GM21619 (cell line): ENCODE data around the gene TIRAP.
"Not testable (repeated sequence)": the region's sequence is repeated elsewhere in the genome, so short reads cannot be mapped to it uniquely, and the experiment has no call there.

Source experiments
- ATAC-seq: cut with Tn5 transposase; IDR thresholded peaks from one replicate; pipeline ENCODE4 v1.9.1; 2021; ENCODE audit not compliant: unreplicated experiment

The TIRAP gene, protein sequence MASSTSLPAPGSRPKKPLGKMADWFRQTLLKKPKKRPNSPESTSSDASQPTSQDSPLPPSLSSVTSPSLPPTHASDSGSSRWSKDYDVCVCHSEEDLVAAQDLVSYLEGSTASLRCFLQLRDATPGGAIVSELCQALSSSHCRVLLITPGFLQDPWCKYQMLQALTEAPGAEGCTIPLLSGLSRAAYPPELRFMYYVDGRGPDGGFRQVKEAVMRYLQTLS

DNA sequence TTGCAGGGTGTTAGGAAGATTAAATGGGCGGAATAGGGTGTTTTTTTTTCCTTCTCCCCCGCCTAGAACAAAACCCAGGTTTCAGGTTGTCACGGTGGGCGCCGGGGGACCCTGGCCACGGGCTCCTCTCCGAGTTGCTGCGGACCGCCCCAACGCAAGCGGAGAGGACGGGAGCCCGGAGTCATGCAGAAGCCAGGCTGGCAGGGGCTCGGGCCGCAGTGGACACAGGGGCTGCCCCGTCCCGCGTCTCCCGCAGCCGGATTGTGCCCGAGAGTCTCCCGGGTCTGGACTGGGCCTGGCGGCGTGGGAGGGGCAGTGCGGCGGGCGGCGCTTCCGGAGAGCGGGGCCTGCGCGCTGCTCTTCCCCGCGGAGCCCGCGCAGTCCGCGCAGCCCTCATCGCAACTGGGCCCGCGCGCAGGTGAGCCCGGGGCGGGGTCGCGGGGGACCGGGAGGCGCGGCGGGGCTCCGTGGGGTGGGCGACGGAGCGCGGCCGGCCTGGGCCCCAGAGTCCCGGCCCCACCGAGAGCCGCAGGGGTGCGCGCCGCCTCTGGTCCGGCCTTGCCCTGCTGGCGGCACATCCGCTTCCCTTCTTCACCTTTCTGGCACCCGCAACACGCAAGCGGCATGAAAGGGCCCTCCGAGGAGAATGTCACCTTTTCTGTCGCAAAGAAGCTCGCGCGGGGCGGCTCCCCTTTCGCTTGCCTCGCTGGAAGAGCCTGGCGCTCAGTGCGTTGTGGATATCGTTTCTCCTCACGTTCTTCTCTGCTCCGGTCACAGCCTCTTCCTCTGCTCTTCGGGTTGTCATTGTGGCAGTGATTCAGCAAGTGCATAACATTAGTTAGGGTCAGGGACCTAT is at the start of gene TIRAP:
Gene TIRAP (plus strand): TSS at position 358 of the 856 bp plus-strand sequence. CDS start 7,802 bp downstream, outside the sequence.
- ATAC-seq, result peak; percentile 53

DNA sequence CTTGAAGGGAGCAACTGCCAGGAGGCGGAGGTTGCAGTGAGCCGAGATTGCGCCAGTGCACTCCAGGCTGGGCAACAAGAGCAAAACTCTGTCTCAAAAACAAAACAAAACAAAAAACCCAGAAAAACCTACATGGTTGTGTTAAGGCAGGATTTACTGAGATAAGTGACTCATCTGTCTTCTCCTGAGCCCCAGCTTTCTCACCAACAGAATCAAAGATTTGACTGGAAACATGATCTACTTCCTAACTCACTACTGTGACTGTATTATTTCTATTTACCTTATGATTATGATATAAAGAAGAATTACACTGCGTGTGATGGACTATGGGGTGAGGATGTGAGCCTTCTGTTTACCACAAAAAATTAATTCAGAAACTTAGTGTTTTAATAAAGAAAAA is 49.5 kb upstream of the TIRAP start:
- no peak for ATAC-seq

DNA sequence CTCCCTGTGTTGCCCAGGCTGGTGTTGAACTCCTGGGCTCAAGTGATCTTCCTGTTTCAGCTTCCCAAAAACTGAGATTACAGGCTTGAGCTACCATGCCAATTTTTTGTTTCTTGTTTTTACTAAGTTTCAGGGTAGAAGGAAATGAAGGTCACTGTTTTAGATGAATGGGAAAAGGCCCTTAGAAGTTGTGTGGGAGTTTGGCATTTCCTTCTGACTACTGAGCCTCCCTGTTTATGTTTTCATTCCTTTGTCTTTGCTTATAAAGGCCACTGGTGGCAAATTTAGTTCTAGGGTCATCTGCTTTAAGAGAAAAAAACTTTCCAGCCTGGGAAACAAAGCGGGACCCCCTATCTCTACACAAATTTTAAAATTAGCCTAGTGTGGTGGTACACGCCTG is 36.3 kb upstream of the TIRAP start:
- ATAC-seq, result no peak

DNA sequence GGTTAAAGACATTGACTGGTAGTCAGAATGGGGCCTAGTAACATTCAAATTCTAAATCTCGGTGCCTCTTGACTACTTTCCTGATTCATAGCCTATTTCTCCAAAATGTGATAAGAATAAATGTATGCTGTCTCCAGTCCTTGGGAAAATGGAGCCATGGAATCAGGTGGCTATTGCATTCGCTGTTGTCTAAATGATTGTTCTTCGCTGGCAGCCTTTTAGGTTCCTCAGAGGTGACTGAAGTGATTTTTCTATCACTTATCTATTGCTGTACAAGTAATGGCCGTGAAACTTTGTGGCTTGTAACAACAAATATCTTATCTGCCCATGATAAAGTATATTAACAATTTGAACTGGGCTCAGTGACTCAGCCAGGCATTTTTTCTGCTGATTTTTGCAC is 29.6 kb upstream of the TIRAP start:
- no peak for ATAC-seq

DNA sequence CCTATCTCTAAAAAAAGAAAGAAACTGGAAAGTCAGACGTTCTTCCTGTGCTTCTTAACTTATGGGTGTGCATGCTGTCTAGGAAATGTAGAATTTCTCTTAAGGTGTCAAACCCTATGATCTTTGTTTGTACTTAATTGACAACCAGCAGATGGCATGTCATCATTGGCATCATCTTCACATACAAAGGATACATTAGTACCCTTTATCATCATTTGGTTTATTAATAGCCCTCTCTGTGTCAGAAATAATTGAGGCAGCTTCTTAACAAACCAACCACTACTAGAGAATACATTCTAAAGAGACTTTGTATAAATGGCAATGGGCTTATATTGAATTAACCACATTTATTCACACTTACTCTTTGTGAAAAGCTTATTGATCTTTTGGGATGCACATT is 28.1 kb upstream of the TIRAP start:
- no peak for ATAC-seq

DNA sequence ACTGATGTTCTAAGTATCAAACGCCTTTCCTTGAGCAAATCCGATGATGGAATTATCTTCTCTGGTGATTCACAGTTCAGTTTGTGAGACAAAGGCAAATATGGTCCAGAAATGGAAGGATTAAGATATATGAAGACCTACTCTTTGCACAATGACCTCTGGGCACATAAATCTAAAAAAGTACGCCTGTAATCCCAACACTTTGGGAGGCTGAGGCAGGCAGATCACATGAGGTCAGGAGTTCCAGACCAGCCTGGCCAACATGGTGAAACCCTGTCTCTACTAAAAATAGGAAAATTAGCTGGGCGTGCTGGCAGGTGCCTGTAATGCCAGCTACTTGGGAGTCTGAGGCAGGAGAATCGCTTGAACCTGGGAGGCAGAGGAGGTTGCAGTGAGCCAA is 27.4 kb upstream of the TIRAP start:
- not testable (repeated sequence) for ATAC-seq

DNA sequence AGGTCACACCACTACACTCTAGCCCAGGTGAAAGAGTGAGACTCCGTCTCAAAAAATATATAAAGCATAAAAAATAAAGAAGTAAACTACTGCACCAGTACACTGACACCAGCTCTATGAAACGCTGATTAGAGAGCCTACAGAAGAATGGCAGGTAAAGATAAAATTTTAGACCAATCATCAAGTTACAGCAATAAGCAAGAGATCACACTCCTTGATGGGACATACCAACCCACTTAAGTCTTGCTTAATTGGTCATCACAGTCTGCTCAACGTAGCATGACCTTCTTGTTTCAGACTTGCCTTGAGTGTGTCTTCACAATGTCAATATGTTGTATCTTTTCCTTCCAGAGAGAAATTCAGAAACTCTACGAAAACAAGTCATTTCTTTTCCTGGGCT is 26.7 kb upstream of the TIRAP start:
- no peak for ATAC-seq

DNA sequence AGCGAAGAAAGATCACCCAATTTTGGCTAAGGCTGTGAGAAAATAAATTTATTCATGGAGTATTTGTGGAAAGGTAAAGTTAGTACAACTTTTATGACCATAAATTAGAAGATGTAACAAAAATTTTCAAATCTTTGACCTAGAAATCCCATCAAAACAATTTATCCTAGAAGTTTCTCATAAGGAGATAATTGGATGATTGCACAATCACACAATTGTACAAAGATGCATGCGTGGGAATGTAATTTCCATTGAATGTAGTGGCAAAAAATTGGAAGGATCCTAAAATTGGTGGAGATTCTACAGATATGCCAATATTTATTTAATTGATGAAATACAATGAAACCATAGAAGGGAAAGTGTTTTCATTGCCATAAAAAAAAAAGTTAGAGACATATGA is 25.7 kb upstream of the TIRAP start:
- ATAC-seq, result no peak

DNA sequence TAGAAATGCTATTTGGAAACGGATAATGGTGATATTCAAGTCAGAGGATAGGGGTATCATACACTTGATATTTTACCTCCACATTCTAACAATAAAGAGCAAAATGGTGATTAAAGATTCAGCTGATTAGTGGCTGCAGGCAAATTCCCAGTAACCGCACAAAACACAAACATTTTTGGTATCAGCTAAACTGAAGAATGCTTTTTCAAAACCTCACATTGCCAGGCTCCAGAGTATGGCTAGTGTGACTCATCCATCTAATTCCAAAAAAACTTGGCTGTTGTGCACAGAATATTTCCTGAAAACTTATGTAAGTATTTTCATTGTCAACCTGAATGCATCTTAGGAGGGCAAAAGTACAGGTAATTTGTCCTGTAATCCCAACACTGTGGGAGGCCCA is 25.1 kb upstream of the TIRAP start:
- ATAC-seq, result no peak

DNA sequence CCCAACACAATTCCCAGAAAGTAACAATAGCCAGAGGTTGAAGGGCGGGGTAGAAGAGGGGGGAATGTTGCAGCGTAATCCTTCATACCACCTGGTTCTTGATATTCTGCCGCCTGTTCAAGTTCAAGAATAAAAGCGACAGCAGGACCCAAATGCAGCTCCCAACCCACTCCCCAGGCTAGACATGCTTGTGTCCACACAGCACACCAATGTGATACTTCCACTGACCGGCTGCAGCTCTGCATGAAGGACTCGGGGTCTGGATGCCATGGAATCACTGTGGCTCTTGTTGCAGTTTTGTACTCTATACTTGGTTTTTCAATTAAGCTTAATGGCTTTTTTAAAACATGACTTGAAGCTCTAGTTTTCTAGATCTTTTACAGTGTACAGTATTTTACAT is 20.7 kb upstream of the TIRAP start:
- no peak for ATAC-seq

DNA sequence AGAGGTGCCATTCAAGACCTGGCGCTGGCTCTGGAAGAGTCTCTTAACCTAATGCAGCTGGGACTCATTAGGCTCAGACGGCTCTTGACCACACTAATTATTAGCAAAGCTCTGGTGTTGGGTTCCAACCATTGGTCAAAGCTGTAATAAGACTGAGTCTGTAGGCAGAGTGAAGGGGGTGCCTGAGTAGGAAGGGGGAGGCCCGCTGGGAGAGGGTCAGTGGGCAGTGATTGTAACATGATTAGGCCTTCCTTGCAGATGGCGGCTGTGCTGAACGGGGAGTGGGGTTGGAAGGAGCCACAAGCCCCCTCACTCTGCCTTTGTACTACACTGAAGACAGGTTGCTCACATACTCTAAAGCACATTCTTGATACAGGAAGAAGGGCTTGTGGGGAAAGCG is 19.4 kb upstream of the TIRAP start:
- no peak for ATAC-seq

DNA sequence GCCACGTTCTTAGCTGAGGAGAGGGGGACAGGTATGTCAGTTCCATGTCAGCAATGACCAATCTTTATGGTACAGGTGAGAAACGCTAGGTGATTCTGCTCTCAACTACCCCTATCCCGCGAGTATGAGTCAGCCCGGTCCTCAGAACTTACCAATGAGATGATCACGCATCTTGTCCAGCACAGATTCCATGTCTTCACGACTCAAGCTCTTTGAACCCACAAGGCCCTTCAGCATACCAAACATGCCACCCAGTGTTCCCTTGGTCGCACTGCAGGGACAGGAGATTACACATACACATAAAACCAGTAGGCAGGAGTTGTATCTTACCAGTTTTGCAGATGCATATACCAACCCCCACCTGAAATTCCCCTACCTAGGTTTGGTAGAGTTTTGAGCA is 17.1 kb upstream of the TIRAP start:
- no peak for ATAC-seq

DNA sequence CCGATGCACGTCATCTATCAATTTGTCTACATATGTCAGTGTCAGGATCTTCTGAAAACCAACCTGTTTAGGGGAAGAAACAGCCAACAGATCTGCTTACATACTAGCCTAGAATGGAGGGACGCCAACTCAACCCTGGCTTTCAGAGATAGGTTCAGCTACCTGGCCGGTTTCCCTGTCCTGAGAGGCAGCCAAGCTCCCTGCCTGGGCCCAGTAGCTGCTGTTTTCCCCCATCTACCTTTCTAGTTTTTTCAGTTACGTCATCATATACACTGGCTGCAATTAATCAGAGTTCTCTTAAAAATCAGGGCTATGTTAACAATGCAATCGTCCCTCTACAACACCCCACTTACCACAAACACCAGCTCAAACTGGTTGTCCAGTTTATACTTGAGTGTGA is 15.2 kb upstream of the TIRAP start:
- ATAC-seq, result no peak

DNA sequence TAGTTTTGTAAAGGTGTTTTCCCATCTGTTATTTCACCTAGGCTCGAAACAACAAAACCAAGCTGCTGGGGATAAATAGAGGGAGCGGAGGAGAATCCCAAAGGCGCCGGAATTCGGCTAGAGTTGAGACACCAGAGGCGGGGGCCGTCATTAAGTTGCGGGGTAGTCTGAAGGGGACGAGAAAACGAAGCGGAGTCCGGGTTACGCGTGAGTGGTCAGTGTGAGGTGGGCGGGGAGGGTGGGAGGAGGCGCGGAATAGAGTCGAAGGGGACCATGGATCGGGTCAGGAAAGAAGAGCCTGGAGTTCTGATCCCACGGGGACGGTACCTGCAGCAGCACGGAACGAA is 14.6 kb upstream of the TIRAP start:
- ATAC-seq, result no peak

DNA sequence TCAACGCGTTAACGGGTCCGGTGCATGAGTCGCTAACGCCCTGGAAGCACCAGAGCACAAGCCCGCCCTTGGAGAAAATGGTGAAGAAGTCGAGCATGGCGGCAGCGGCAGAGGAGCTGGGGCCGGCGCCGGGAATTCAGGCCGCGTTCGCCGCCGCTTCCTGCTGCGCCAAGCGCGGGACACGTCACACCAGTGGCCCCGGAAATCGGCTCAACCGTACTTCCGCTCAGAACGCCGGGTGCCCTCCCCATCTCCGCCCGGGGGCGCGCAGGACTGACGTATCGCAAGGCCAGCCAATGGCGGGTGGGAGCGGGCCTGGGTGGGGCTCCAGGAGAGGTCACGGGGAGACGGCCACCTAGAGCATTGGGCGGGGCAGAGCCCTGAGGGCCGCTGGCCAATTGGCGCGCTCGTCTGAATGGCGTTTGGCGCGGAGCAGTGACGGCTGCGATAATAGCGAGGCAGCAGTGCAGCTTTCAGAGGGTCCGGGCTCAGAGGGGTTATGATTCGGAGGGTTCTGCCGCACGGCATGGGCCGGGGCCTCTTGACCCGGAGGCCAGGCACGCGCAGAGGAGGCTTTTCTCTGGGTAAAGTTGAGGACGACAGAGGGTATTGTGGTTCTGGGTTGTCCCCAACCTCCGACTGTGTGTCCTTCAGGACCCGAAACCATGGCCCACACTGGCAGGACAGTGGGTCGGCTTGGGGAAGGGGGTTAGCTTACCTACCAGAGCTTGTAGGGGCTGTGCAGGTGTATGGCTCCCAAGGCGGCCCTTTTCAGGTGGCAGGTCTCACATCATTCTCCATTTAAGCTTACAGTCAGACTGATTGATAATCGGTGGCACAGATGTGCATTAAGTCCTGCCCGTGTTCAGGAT is 13.9 kb upstream of the TIRAP start, which contains the start of the genes FOXRED1 and SRPRA:
Gene FOXRED1 (plus strand): TSS at position 447 of the 872 bp plus-strand sequence. CDS start 53 bp downstream, at position 500.
Gene SRPRA (minus strand): TSS at position 188 of the 872 bp plus-strand sequence. CDS start 91 bp downstream, at position 97.
- ATAC-seq, result peak; percentile 99

DNA sequence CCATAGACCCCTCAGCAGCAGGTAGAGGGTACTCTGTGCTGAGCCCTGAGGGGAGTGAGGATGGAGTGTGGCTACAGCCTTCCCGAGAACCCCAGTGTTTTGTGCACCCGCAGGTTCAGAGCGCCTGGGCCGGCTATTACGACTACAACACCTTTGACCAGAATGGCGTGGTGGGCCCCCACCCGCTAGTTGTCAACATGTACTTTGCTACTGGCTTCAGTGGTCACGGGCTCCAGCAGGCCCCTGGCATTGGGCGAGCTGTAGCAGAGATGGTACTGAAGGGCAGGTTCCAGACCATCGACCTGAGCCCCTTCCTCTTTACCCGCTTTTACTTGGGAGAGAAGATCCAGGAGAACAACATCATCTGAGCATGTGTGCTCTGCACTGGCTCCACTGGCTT is 5.6 kb upstream of the TIRAP start:
- no peak for ATAC-seq

DNA sequence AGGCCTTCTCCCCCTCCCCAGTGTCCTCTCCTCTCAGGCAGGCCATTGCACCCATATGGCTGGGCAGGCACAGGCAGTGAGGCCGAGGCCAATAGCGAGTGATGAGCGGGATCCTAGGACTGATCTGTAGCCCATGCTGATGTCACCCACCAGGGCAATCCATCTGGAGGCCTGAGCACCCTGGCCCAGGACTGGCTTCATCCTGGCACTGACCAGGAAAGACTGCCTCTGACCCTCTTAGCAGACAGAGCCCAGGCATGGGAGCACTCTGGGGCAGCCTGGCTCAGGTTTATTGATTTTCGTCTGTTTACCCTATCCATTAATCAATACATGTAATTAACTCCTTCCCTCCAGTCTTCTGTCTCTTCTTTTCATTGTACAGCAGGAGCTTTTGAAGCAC is 5.1 kb upstream of the TIRAP start:
- no peak for ATAC-seq

DNA sequence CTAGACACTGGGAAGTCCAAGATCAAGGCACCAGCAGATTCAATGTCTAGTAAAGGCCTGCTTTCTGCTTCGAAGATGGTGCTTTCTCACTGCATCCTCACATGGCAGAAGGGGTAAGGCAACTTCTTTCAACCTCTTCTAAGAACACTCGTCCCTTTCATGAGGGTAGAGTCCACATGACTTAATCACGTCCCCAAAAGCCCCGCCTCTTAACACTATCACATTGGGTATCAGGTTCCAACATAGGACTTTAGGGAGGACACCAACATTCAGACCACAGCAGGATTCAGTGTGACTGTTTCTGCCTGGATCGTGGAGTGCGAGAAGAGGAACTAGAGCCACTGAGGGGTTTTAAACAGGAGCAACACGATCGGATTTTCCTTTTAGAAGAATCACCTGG is 3.7 kb upstream of the TIRAP start:
- no peak for ATAC-seq

DNA sequence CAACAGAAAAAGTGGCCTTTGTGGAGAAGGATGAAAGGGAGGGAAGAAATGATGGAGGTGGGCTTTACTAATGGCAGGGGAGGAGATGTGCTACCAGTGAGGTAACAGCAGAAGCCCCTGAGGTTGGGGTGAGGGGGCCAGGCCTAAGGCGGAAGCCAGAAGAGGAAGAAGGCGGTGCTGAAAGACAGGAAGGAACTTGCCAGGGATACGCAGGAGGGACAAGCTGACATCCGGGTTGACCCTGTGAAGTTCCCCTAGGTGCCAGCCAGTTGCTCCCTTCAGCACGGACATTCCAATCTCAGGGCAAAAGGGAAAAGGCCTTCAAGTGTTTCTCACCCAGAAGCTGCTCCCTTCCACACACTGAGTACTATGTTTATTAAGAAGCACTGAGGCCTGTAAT is 2.3 kb upstream of the TIRAP start:
- no peak for ATAC-seq

DNA sequence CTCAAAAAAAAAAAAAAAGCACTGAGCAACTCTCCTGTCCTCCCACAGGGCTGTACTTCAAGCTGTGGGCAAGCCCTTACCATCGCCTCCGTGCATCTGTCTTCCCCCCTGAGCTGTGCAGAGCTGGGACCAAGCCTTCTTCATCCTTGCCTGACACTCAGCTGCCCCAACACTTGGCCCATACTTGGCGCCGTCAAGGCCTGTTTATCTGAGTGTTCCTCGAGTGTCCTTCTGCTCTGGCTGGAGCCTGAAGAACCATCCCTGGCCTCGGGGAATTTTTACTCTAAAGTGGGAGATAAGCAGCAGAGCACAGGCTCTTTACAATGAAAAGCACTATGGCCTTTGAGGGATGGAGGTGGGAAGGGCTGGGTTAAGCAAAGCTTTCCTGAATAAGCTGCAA is 1.6 kb upstream of the TIRAP start:
- ATAC-seq, result no peak

DNA sequence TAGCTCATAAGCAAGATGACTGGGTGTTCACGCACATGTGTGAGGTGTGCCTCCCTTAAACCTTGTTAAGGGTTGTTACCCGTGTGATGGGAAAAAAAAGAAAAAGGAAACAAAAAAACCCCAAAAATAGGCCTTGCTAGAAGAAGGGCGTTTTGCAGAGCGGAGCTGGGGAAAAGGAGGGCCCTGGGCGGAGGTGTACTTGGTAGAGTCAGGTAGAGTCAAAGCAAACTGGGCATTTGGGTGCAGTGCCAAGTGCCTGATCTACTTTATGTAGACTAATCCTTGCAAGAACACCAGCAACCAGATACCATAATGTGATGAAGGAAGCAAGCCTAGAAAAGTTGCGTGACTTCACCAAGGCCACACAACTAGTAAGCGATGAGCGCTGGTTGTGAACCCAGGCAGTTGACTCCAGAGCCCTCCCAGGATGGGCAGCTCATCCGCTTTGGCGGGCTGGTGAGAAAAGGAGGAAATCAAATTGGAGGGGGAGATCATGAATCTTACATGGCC is 1.2 kb upstream of the TIRAP start:
- ATAC-seq, result no peak
